Mesenchymal stem cell (in vitro differentiated cells and primary cell): ENCODE data around the gene PAPPA.
A peak's percentile ranks its signal among the peaks of the same experiment; 100 is the strongest.

Experiments used
- DNase-seq: peaks from one replicate; pipeline ENCODE4 v3.0.0-alpha.2; 2013
- H2AFZ ChIP-seq: one replicate; pipeline ENCODE4 v1.6.1; 2013; ENCODE audit warnings: low read depth, mild to moderate bottlenecking, control low read depth, inconsistent platforms, low read length, moderate library complexity
- H2AK5ac ChIP-seq: 2 replicates; pipeline ENCODE4 v1.6.1; 2013; ENCODE audit warnings: low read length, moderate library complexity, mild to moderate bottlenecking, inconsistent platforms; ENCODE audit not compliant: severe bottlenecking
- H2BK120ac ChIP-seq: one replicate; pipeline ENCODE4 v1.6.1; 2013; ENCODE audit warnings: low read depth, mild to moderate bottlenecking, inconsistent platforms, low read length, moderate library complexity
- H2BK12ac ChIP-seq, 2 experiments: one replicate each; pipeline ENCODE4 v1.6.1; 2013; ENCODE audit warnings: inconsistent platforms in 2 of 2, low read length in 2 of 2, mild to moderate bottlenecking in 2 of 2, moderate library complexity in 2 of 2, control low read depth in 1 of 2
- H2BK15ac ChIP-seq: one replicate; pipeline ENCODE4 v1.6.1; 2013; ENCODE audit warnings: mild to moderate bottlenecking, low read depth, inconsistent platforms; ENCODE audit not compliant: poor library complexity, severe bottlenecking
- H2BK5ac ChIP-seq: 2 replicates; pipeline ENCODE4 v1.6.1; 2013; ENCODE audit warnings: low read depth, mild to moderate bottlenecking, low read length, control low read depth, inconsistent platforms; ENCODE audit not compliant: poor library complexity, severe bottlenecking
- H3K14ac ChIP-seq, 2 experiments: one replicate each; pipeline ENCODE4 v1.6.1; 2013; ENCODE audit warnings: inconsistent platforms in 2 of 2, low read length in 2 of 2, control low read depth in 1 of 2, mild to moderate bottlenecking in 1 of 2, moderate library complexity in 1 of 2
- H3K18ac ChIP-seq, 2 experiments: one replicate each; pipeline ENCODE4 v1.6.1; 2013; ENCODE audit warnings: inconsistent platforms in 2 of 2, low read length in 2 of 2, control low read depth in 1 of 2, low read depth in 1 of 2, mild to moderate bottlenecking in 1 of 2
- H3K23ac ChIP-seq, 2 experiments: one replicate each; pipeline ENCODE4 v1.6.1; 2013; ENCODE audit warnings: inconsistent platforms in 2 of 2, low read length in 2 of 2, mild to moderate bottlenecking in 2 of 2, moderate library complexity in 2 of 2, control low read depth in 1 of 2
- H3K27ac ChIP-seq: 2 replicates; pipeline ENCODE4 v1.5.1; 2013; ENCODE audit warnings: mild to moderate bottlenecking, moderate library complexity, low read length, control low read depth, inconsistent platforms; ENCODE audit not compliant: poor library complexity, severe bottlenecking
- H3K27me3 ChIP-seq, 2 experiments: 2 replicates each; pipeline versions ENCODE4 v1.6.1 to v1.7.0; 2013; ENCODE audit warnings: low read length in 2 of 2, mild to moderate bottlenecking in 2 of 2, moderate library complexity in 2 of 2, control low read depth in 1 of 2, inconsistent platforms in 1 of 2; ENCODE audit not compliant: control insufficient read depth in 1 of 2, insufficient read depth in 1 of 2
- H3K36me3 ChIP-seq, 2 experiments: 2 replicates each; pipeline versions ENCODE4 v1.6.1 to v1.7.0; 2013; ENCODE audit warnings: low read length in 2 of 2, control low read depth in 1 of 2, inconsistent platforms in 1 of 2, low read depth in 1 of 2, mild to moderate bottlenecking in 1 of 2; ENCODE audit not compliant: insufficient read depth in 2 of 2, control insufficient read depth in 1 of 2
- H3K4ac ChIP-seq, 2 experiments: one replicate each; pipeline ENCODE4 v1.6.1; 2013; ENCODE audit warnings: inconsistent platforms in 2 of 2, low read length in 2 of 2, mild to moderate bottlenecking in 2 of 2, moderate library complexity in 2 of 2, control low read depth in 1 of 2, low read depth in 1 of 2
- H3K4me1 ChIP-seq: 2 replicates; pipeline ENCODE4 v1.6.1; 2013; ENCODE audit warnings: low read depth, low read length, control low read depth; ENCODE audit not compliant: control insufficient read depth, insufficient read depth
- H3K4me2 ChIP-seq: 2 replicates; pipeline ENCODE4 v1.6.1; 2013; ENCODE audit warnings: low read length, mild to moderate bottlenecking, inconsistent platforms; ENCODE audit not compliant: poor library complexity, severe bottlenecking
- H3K4me3 ChIP-seq, 2 experiments: 2 replicates each; pipeline versions ENCODE4 v1.5.1 to v1.7.0; 2013; ENCODE audit warnings: low read length in 2 of 2, mild to moderate bottlenecking in 2 of 2, control low read depth in 1 of 2, low read depth in 1 of 2; ENCODE audit not compliant: insufficient read depth in 1 of 2
- H3K79me1 ChIP-seq: replicated peaks from 2 replicates; pipeline ENCODE4 v1.6.1; 2013; ENCODE audit warnings: mild to moderate bottlenecking, control low read depth, low read length, inconsistent platforms; ENCODE audit not compliant: poor library complexity, severe bottlenecking
- H3K9ac ChIP-seq: 2 replicates; pipeline ENCODE4 v1.7.0; 2013; ENCODE audit warnings: mild to moderate bottlenecking, low read length, moderate library complexity
- H3K9me3 ChIP-seq: 2 replicates; pipeline ENCODE4 v1.7.0; 2013; ENCODE audit warnings: mild to moderate bottlenecking, low read length; ENCODE audit not compliant: control insufficient read depth
- H4K8ac ChIP-seq: one replicate; pipeline ENCODE4 v1.6.1; 2013; ENCODE audit warnings: inconsistent platforms, mild to moderate bottlenecking, low read length, moderate library complexity
- H4K91ac ChIP-seq: one replicate; pipeline ENCODE4 v1.6.1; 2013; ENCODE audit warnings: mild to moderate bottlenecking, low read length, inconsistent platforms
- WGBS: methylation state at CpG from one replicate; pipeline ENCODE4 v1.1.7; 2013; ENCODE audit warnings: mixed read lengths; 5-methylcytosine and 5-hydroxymethylcytosine counted together

PAPPA gene

DNA sequence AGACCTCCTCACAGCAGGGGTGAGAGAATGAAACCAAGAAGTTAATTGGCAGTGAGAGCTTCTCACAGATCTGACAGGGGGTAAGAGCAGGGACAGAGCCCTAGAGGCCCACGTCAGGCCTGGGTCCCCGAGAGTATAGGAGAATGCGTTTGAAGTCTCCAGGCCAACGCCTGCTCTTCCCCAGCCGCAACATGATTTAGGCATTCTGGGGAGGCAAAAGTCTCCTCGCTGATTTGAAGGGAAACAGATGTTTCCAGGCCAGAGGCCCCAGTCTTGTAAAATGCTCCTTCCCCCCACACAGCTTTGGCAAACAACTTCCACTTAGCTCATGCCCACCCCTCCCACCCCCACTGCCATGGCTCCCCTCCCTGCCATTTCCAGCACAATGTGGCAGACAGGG, 294.3 kb downstream of the PAPPA start:
- Histone ChIP-seq H2AFZ (no peak overlapping the region), H3K9ac (no peak overlapping the region), H2BK12ac (no peak overlapping the region), H3K9me3 (no peaks in the 10 kb centered on the region), H4K91ac (no peak overlapping the region), H3K27me3 (no peaks in the 10 kb centered on the region), H3K14ac (no peak overlapping the region), H3K4me3 (no peak overlapping the region), H3K79me1 (no peaks in the 10 kb centered on the region), H3K4me2 (no peak overlapping the region), H3K23ac (no peak overlapping the region), H3K4me1 (peaks cover 8% of the 10 kb centered on the region), H3K27ac (no peak overlapping the region), H4K8ac (no peak overlapping the region), H2BK5ac (no peak overlapping the region), H2BK120ac (no peak overlapping the region), H3K36me3 (peaks cover 0 to 9% of the 10 kb centered on the region in 2 experiments), H2BK15ac (no peak overlapping the region), H3K18ac (no peak overlapping the region), H2AK5ac (peak overlapping the region; percentile 38), H3K4ac (no peak overlapping the region)
- 17% methylated on average over 6 of the region's 6 CpGs for WGBS
- no peak for DNase-seq

DNA sequence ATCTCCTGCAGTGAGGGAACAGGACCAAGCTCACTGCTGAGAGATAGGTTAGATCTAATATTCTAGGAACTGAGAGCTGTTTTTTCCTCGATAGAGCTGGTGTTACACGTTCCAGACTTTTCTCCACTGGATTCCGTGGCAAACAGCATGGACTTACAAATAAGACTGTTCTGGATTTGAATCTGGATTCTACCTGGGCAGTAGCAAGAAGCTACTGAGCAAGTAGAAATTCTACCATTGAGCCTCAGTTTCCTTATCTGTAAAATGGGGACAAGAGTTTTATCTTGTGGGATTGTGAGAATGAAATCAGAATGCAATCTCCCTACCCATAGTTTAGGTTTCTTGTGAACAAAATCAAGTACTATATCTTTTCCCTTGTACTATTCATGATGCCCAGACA, 294.8 kb downstream of the PAPPA start:
- DNase-seq: no peak
- Histone ChIP-seq H3K36me3 (peaks cover 0 to 9% of the 10 kb centered on the region in 2 experiments), H3K14ac (no peak overlapping the region), H2AFZ (no peak overlapping the region), H3K9ac (no peak overlapping the region), H3K23ac (no peak overlapping the region), H2BK120ac (no peak overlapping the region), H4K91ac (no peak overlapping the region), H3K4ac (no peak overlapping the region), H4K8ac (no peak overlapping the region), H3K4me3 (no peak overlapping the region), H2BK15ac (no peak overlapping the region), H3K79me1 (no peaks in the 10 kb centered on the region), H2AK5ac (no peak overlapping the region), H3K27me3 (no peaks in the 10 kb centered on the region), H3K4me2 (no peak overlapping the region), H3K18ac (no peak overlapping the region), H2BK5ac (no peak overlapping the region), H3K9me3 (no peaks in the 10 kb centered on the region), H3K4me1 (peaks cover 8% of the 10 kb centered on the region), H2BK12ac (no peak overlapping the region), H3K27ac (no peak overlapping the region)
- WGBS: 90% methylated on average over 3 of the region's 3 CpGs

DNA sequence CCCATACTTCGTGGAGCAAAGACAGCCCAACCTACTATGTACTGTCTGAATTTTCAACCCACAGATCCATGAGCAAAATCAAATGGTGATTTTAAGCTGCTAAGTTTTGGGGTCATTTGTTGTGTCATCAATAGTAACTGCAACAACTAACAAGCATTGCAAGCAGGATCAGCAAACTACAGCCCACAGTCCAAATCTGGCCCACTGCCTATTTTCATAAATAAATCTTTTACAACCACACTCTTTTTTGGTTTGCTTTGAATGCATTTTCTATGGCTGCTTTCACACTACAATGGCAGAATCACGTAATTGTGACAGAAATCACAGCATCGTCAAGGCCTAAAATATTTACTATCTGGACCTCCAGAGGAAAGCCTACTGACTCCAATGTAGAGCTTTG, 296.4 kb downstream of the PAPPA start:
- Histone ChIP-seq H3K27ac (no peak overlapping the region), H3K4me1 (peaks cover 8% of the 10 kb centered on the region), H2AFZ (no peak overlapping the region), H3K4ac (no peak overlapping the region), H3K4me2 (no peak overlapping the region), H2AK5ac (no peak overlapping the region), H3K4me3 (no peak overlapping the region), H3K18ac (no peak overlapping the region), H2BK5ac (no peak overlapping the region), H3K36me3 (peaks cover 0 to 5% of the 10 kb centered on the region in 2 experiments), H2BK120ac (no peak overlapping the region), H4K91ac (no peak overlapping the region), H3K9ac (no peak overlapping the region), H3K14ac (no peak overlapping the region), H4K8ac (no peak overlapping the region), H2BK15ac (no peak overlapping the region), H3K23ac (no peak overlapping the region), H3K79me1 (no peaks in the 10 kb centered on the region), H3K9me3 (no peaks in the 10 kb centered on the region), H3K27me3 (no peaks in the 10 kb centered on the region), H2BK12ac (no peak overlapping the region)
- DNase-seq: no peak
- WGBS: 92% methylated on average over 2 of the region's 3 CpGs

DNA sequence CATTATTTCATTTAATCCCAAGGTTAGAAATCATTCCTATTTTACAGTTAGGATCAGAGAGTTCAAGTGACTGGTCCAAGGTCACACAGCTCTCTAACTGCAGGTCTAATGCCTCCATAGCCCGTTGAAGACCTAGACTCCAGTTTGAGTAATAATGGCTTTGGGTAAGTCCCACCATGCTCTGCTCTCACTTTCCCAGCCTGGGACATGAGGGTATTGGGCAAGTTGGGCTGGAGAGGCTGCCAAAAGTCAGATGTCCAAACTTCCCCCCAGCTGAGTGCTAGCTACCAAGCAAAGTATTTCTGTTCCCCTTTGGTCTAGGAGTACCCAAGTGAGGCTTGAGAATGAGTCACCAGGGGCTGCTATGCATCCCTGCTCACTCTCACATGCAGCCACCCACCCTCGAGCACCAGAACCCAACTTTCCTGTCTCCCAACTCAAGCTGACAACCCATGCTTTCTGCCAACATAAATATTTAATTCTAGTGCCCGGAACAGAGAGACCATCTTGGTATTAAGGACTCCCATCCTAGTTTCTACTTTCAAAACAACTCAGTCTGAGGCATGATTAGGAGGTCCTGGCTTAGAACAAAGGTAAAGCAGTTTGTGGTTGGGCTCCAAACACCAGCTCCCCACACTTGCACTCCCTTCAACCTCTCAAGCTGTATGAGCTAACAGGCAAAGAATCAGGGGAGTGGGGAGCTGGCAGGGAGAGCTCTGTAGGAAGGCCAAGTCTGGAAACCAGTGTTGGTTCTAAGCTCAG, 297.0 kb downstream of the PAPPA start:
- Histone ChIP-seq H3K4ac (no peak overlapping the region), H2AK5ac (no peak overlapping the region), H3K27me3 (no peaks in the 10 kb centered on the region), H3K79me1 (no peaks in the 10 kb centered on the region), H3K23ac (no peak overlapping the region), H2BK120ac (no peak overlapping the region), H3K18ac (peak overlapping the region in 1 of 2 experiments; percentile 28), H2BK12ac (no peak overlapping the region), H3K4me2 (no peak overlapping the region), H3K4me1 (peaks cover 8% of the 10 kb centered on the region), H2BK5ac (no peak overlapping the region), H3K14ac (no peak overlapping the region), H2BK15ac (no peak overlapping the region), H3K4me3 (no peak overlapping the region), H4K8ac (no peak overlapping the region), H3K27ac (peak overlapping the region; percentile 38), H3K9ac (no peak overlapping the region), H2AFZ (no peak overlapping the region), H3K9me3 (no peaks in the 10 kb centered on the region), H3K36me3 (no peaks in the 10 kb centered on the region), H4K91ac (no peak overlapping the region)
- 73% methylated on average over 3 of the region's 3 CpGs for WGBS
- DNase-seq: peak; percentile 52
